Measurements from ENCODE around the gene GFY. TPM values are rescaled to one million over a fixed set of nuclear protein-coding genes. Genes with fewer than 3 reads are reported as not detected.

Gene GFY, protein sequence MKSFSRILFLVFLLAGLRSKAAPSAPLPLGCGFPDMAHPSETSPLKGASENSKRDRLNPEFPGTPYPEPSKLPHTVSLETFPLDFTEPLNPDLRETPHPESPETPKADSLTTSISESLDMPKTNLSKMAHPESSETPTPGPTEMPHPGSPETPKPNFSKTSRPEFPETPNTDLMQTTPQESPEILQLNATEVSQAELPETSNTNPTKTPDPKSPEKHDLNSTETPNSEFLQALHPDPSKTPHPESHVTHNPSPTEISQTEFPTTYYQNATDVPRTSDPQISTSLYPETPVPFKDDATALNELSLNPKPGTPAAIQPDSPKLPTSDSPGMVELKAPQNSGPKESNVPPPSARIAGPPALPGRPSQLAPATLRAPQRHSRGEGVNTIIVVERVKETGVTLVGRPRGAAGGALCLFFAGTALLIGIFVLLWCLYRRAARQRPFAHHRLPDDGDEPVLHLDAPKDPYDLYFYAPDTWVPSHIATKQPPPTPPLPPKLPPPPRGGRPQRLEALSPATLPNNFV
- not detected in 2 replicates for total RNA-seq

DNA sequence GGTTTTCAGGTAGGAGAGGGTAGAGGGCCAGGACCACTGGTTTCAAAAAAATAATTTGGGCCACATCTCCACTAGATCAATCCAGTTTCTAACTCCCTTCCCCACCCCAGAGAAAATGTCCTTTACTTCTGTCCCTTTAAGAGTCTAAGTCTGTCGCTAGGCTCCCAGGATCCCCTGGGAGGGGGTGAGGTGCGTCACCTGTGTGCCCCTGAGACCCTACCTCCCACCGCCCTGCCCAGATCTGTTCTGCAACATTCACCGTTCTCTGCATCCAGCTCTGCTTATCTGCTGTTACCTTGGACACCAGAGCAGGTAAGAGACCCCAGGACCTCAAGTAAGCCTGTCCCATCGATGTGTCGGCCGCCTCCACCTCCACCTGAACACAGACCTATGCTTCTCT, at the start of gene GFY:
GFY (plus strand) TSS at position 211 of the 400 bp plus-strand sequence. CDS start 1,043 bp downstream, outside the sequence.
- TF ChIP-seq, protein P1, sequence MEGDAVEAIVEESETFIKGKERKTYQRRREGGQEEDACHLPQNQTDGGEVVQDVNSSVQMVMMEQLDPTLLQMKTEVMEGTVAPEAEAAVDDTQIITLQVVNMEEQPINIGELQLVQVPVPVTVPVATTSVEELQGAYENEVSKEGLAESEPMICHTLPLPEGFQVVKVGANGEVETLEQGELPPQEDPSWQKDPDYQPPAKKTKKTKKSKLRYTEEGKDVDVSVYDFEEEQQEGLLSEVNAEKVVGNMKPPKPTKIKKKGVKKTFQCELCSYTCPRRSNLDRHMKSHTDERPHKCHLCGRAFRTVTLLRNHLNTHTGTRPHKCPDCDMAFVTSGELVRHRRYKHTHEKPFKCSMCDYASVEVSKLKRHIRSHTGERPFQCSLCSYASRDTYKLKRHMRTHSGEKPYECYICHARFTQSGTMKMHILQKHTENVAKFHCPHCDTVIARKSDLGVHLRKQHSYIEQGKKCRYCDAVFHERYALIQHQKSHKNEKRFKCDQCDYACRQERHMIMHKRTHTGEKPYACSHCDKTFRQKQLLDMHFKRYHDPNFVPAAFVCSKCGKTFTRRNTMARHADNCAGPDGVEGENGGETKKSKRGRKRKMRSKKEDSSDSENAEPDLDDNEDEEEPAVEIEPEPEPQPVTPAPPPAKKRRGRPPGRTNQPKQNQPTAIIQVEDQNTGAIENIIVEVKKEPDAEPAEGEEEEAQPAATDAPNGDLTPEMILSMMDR (IDR thresholded peaks at IDR 0.05; ENCODE audit: insufficient read depth, low read depth, low read length): no peak
- DNase-seq (ENCODE audit: low read depth): no peak
- no peak within 1 kb of the TSS for H3K4me3 ChIP-seq (ENCODE audit: low read depth, low read length)

DNA sequence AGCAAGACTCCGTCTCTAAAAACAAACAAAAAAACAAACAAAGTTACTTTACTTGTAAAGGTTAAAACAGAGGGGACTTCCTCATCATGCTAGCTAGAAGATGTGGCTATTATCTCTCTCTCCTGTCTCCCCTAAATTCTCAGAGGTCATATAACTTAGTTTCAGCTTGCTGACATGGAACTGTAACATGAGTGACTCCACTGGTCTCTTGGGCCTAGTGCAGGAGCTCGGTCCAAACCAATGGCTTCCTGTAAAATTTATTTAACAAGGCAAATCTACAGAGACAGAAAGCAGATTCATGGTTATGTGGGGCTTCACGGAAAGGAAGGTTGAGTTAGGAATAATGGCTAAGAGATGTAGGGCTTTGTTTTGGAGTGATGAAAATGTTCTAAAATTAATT, 46.7 kb upstream of the GFY start:
- H3K4me3 ChIP-seq (ENCODE audit: low read depth, low read length): no peak overlapping the region
- no peak for DNase-seq (ENCODE audit: low read depth)
- TF ChIP-seq, protein P1 (IDR thresholded peaks at IDR 0.05; ENCODE audit: insufficient read depth, low read depth, low read length): no peak

DNA sequence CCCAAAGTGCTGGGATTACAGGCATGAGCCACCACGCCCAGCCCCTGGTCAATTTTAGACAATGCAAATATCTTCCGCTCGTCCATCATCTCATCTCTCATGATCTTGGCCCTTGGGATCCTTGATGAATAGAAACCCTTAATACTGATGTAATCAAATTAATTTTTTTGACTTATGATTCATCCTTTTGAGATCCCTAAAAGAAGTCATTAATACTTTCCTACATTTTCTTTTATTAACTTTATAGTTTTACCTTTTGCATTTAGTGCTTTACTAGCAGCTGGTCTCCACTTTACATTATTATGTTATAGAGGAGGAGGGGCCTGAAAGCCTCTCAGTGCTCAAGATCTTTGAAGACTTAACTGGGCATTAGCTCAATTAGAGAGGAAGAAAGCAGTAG, 44.8 kb upstream of the GFY start:
- TF ChIP-seq, protein P1 (IDR thresholded peaks at IDR 0.05; ENCODE audit: insufficient read depth, low read depth, low read length): no peak
- DNase-seq (ENCODE audit: low read depth): no peak
- no peak overlapping the region for H3K4me3 ChIP-seq (ENCODE audit: low read depth, low read length)

DNA sequence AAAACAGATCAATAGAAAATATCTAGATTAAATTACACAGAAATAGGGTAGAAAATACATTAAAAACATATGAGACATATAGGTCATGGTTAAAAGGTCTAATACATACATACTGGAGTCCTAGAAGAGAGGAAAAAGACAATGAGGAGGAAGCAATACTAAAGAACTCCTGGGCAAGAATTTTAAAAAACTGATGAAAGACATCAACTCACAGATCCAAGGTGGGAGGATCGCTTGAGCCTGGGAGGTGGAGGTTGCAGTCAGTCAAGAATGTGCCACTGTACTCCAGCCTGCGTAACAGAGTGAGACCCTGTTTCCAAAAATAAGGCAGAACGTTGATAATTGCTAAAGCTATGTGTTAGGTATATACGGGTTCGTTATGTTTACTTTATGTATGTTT, 42.5 kb upstream of the GFY start:
- H3K4me3 ChIP-seq (ENCODE audit: low read depth, low read length): no peak overlapping the region
- no peak for DNase-seq (ENCODE audit: low read depth)
- TF ChIP-seq, protein P1 (IDR thresholded peaks at IDR 0.05; ENCODE audit: insufficient read depth, low read depth, low read length): no peak

DNA sequence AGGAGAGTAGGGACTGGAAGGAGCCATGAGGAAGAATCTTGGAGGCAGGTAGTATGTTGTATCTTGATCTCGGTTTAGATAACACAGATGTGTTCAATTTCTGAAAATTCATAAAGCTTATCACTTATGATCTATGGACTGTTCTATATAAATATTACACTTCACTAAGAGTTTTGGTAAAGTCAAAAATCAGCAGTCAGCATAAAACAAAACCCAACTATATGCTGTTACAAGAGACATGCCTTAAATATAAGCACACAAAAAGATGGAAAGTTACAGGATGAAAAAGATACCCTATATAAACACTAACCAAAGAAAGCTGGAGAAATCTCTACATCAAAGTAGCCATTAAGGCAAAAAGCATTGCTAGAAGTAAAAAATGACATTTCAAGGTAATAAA, 41.6 kb upstream of the GFY start:
- TF ChIP-seq, protein P1 (IDR thresholded peaks at IDR 0.05; ENCODE audit: insufficient read depth, low read depth, low read length): no peak
- no peak overlapping the region for H3K4me3 ChIP-seq (ENCODE audit: low read depth, low read length)
- no peak for DNase-seq (ENCODE audit: low read depth)

DNA sequence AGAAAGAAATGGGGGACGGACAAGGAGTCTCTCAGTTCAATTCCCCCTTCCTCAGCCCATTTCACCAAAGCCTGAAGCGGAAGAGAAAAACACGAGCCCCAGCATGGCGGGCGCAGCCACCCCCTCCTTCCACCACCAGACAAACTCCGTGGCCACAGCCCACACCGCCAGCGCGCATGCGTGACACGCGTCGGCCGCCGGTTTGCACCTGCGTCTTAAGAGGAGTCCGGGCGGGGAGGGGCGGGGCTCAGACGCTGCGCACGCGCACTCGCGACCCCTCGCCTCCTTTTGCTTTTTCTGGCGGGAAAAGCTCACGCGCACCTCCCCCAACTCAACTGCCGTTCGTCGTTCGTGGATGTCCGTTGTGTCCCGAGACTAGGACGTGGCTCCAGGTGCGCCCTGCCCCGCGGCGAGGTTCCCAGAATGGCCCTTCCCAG, 37.2 kb upstream of the GFY start, which contains the start of gene KASH5:
KASH5 (plus strand) TSS at position 314 of the 437 bp plus-strand sequence. CDS start 2,635 bp downstream, outside the sequence.
- H3K4me3 ChIP-seq (ENCODE audit: low read depth, low read length): peak within 1 kb of the TSS; percentile 45
- TF ChIP-seq, protein P1 (IDR thresholded peaks at IDR 0.05; ENCODE audit: insufficient read depth, low read depth, low read length): no peak
- peak; percentile 83 for DNase-seq (ENCODE audit: low read depth)

All from fibroblast of villous mesenchyme (primary cell).